Esophagus muscularis mucosa (tissue), 3 donors: ENCODE data around the gene TFPI.

Experiments used
- POLR2A ChIP-seq: fragments of 450-650 bp; IDR thresholded peaks from one replicate; pipeline ENCODE4 v1.6.1; 2017; ENCODE audit warnings: antibody characterized with exemption, moderate library complexity, mild to moderate bottlenecking, low read depth
- TF ChIP-seq, protein P1 (sequence below), 3 experiments: fragments of 200-600 bp in 2 of 3; fragments of 450-650 bp in 1 of 3; sonication (generic) in 2 of 3; IDR thresholded peaks; one replicate each; pipeline ENCODE4 v1.5.1; 2017 to 2019; ENCODE audit warnings: antibody characterized with exemption in 3 of 3, mild to moderate bottlenecking in 2 of 3, moderate library complexity in 1 of 3

DNA sequence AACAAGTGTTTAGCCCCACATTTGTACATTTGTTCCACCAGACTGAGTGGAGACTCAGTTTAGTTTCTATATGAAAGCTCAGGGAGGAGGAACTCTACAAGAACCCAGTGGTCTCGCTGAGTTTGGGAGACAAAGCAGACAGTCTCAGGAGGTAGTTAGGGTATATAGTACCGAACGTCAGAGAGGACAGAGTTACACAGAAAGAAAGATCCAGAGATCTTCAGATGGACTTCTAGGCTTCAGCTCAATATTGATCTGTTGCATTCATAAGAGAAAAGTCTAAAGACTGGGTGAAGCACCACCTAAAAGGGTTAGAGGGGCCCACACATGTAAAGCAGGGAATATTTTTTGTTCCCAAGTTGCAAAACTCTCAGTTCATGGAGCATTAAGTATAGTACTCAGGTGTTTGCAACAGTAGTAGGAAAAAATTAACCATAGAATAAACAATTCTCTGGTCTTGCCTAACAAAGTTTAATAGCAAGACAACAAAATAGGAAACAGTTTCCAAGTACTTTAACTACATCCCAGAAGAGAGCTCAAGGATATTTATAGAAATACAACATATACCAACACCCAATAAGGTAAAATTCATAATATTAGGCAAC is 4.2 kb downstream of the TFPI start:
- TF ChIP-seq, protein P1, sequence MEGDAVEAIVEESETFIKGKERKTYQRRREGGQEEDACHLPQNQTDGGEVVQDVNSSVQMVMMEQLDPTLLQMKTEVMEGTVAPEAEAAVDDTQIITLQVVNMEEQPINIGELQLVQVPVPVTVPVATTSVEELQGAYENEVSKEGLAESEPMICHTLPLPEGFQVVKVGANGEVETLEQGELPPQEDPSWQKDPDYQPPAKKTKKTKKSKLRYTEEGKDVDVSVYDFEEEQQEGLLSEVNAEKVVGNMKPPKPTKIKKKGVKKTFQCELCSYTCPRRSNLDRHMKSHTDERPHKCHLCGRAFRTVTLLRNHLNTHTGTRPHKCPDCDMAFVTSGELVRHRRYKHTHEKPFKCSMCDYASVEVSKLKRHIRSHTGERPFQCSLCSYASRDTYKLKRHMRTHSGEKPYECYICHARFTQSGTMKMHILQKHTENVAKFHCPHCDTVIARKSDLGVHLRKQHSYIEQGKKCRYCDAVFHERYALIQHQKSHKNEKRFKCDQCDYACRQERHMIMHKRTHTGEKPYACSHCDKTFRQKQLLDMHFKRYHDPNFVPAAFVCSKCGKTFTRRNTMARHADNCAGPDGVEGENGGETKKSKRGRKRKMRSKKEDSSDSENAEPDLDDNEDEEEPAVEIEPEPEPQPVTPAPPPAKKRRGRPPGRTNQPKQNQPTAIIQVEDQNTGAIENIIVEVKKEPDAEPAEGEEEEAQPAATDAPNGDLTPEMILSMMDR (IDR thresholded peaks at IDR 0.05): no peak
- TF ChIP-seq POLR2A: no peak
